SK-N-MC (cell line): ENCODE data around the gene ACER3.

ENCODE experiments used
- DNase-seq: peaks from one replicate; pipeline ENCODE4 v3.0.0-alpha.2; 2011; ENCODE audit warnings: low read depth, low spot score
- H3K27ac ChIP-seq: fragments of 200-600 bp; sonication (generic); 2 replicates; pipeline ENCODE4 v1.5.1; 2016; ENCODE audit warnings: mixed run types
- H3K36me3 ChIP-seq: fragments of 200-600 bp; sonication (generic); 2 replicates; pipeline ENCODE4 v1.6.1; 2017; ENCODE audit warnings: antibody characterized with exemption, low read length, mixed read lengths; ENCODE audit not compliant: insufficient read depth
- H3K4me3 ChIP-seq: fragments of 200-600 bp; sonication (generic); 2 replicates; pipeline ENCODE4 v1.5.1; 2016
- H3K9ac ChIP-seq: fragments of 200-600 bp; sonication (generic); 2 replicates; pipeline ENCODE4 v1.8.0; 2017; ENCODE audit warnings: mixed run types, mixed read lengths; ENCODE audit not compliant: insufficient read length
- H3K9me3 ChIP-seq: fragments of 200-600 bp; sonication (generic); 2 replicates; pipeline ENCODE4 v1.6.1; 2017; ENCODE audit warnings: low read depth, mild to moderate bottlenecking, antibody characterized with exemption, low read length, moderate library complexity, mixed read lengths
- EZH2 ChIP-seq: fragments of 200-600 bp; sonication (generic); IDR thresholded peaks from one replicate; pipeline ENCODE4 v1.6.1; 2017; ENCODE audit warnings: antibody characterized with exemption
- FOXP2 ChIP-seq: optimal IDR thresholded peaks from 2 replicates; pipeline ENCODE3; 2011; ENCODE audit warnings: mild to moderate bottlenecking, moderate library complexity; ENCODE audit not compliant: insufficient read depth; ENCODE audit errors: extremely low read length, control extremely low read depth
- POLR2AphosphoS5 ChIP-seq: IDR thresholded peaks from 2 replicates; pipeline ENCODE4 v1.6.1; 2012; ENCODE audit warnings: mild to moderate bottlenecking, low read depth, low read length, borderline replicate concordance

Gene ACER3

DNA sequence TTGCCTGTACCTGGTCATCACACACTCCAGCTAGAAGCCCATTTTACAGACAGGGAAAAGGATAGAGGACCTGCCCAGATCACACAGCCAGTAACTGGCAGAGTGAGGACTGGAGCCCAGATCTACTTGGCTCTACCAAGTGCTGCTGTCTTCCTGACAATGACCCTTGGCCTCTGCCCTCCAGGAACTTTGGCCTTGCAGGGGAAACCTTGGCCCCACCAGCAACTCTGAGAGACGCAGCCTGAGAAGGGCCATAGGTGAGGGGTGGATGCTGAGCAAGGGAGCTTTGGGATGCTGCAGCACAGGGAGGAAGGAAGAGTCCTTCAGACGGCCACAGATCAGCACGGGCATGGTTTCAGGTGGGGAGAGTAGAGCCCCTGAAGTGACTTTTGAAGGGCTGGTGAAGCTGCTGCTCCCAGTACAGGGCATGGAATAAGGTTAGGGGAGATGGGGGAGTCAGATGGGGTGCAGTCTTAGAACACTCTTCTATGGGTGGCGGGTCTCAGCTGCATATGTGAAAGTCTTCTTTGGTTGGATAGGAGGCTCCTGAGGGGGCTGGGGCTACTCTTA lies 204.0 kb downstream of the ACER3 start:
- Histone ChIP-seq H3K4me3 (no peak overlapping the region), H3K27ac (no peak overlapping the region), H3K9ac (no peak overlapping the region), H3K9me3 (no peaks in the 10 kb centered on the region), H3K36me3 (no peaks in the 10 kb centered on the region)
- TF ChIP-seq POLR2AphosphoS5 (no peak), FOXP2 (no peak), EZH2 (no peak)
- DNase-seq = no peak

DNA sequence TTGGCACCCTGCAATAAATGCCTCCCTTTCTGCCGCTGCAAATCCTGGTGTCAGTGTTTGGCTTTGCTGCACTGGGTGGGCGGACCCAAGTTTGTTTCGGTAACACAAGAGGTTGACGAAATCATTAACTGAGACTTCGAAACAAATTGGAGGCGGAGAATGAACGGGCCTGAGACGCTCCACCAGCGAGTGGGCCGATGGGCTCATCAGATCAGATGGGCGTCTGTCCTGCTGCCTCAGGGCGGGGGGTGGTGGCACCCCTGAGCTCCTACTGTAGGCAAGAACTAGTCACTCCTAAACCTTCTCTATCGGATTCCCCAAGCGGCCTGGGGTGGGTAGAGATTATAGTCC lies 205.1 kb downstream of the ACER3 start:
- Histone ChIP-seq H3K4me3 (peak overlapping the region; percentile 84), H3K9me3 (no peaks in the 10 kb centered on the region), H3K27ac (no peak overlapping the region), H3K36me3 (no peaks in the 10 kb centered on the region), H3K9ac (peak overlapping the region; percentile 81)
- no peak for DNase-seq
- TF ChIP-seq EZH2 (no peak), POLR2AphosphoS5 (no peak), FOXP2 (no peak)

DNA sequence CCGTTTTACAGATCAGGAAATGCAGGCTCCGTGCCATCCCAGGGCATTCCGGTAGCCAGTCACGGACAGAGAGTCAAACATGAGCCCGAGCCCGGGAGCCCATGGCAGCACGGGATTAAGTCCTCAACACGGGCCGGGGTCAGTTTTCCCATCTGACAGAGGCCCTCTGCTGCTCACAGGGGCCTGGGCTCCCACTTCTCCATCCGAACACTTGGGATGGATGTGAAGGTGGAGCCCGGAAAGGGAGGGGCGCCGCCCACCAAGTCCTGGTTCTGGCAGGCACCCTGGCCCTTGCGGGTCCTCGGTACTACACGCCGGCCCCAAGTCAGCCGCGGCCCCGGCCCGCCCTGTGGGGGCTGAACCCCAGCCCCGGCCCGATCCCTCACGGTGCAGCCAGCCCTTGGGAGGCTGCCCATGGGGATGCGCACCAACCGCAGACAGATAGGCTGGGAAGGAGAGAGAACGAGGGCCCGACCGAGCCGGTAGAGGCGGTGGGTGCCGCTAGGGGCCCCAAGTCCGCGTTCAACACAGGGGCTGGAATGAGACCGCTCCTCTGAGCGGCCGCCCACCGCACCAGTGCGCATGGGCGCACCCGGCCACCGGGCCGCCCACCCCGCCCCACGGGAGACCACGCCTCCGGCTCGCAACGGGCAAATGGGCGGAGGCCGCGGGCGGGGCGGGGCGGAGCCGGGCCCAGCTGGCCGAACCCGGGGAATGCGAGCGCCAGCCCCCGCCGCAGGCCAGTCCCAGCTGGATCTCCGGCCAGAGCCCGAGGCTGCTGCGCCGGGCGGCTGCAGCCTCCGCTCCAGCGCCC lies 205.7 kb downstream of the ACER3 start, which contains the start of gene CAPN5:
Gene CAPN5, plus strand, starts transcription at position 743 of the 814 bp plus-strand sequence. CDS start 17,916 bp downstream, outside the sequence.
- peak within 1 kb of the TSS; percentile 81 for H3K9ac ChIP-seq
- H3K27ac ChIP-seq = no peak within 1 kb of the TSS
- TF ChIP-seq POLR2AphosphoS5 (peak; percentile 81), FOXP2 (no peak)

DNA sequence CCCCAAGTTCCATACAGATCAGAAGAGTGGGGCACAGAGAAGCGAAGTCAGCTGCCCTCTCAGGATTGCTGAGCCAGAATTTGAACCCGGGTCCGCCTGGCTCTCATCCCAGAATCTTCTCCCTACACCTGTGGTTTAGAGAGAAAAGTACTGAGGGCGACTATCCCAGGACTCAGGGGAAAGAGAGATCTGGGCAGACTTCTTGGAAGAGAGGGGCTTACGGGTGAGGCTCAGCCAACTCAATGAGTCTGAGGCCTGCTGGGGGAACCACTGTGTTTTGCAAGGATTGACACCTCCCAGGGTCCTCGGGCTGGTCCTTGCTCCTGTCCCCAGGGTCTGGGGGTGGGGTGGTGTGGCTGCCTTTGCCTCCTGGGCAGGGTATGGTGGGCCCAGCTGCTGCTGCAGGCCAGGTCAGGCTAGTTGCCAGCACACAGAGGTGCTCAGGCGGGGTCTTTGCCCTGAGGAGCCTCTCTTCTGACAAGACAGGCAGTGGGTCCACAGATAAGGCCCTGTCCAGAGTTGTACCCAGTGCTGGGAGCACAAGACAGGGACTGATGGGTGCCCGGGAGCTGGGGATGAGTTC lies 207.2 kb downstream of the ACER3 start:
- no peak for DNase-seq
- Histone ChIP-seq H3K27ac (no peak overlapping the region), H3K36me3 (no peaks in the 10 kb centered on the region), H3K4me3 (peak overlapping the region; percentile 84; the same call in 1 of the 2 replicates), H3K9me3 (no peaks in the 10 kb centered on the region), H3K9ac (no peak overlapping the region)
- TF ChIP-seq EZH2 = no peak
- no peak for TF ChIP-seq FOXP2
- no peak for TF ChIP-seq POLR2AphosphoS5

More for the DNA sequence above, 205.7 kb downstream of the ACER3 start, which contains the start of gene CAPN5:
- Histone ChIP-seq H3K4me3 (peak within 1 kb of the TSS; percentile 84), H3K36me3 (no peaks in the 10 kb centered on the region), H3K9me3 (no peaks in the 10 kb centered on the region)
- DNase-seq = no peak

DNA sequence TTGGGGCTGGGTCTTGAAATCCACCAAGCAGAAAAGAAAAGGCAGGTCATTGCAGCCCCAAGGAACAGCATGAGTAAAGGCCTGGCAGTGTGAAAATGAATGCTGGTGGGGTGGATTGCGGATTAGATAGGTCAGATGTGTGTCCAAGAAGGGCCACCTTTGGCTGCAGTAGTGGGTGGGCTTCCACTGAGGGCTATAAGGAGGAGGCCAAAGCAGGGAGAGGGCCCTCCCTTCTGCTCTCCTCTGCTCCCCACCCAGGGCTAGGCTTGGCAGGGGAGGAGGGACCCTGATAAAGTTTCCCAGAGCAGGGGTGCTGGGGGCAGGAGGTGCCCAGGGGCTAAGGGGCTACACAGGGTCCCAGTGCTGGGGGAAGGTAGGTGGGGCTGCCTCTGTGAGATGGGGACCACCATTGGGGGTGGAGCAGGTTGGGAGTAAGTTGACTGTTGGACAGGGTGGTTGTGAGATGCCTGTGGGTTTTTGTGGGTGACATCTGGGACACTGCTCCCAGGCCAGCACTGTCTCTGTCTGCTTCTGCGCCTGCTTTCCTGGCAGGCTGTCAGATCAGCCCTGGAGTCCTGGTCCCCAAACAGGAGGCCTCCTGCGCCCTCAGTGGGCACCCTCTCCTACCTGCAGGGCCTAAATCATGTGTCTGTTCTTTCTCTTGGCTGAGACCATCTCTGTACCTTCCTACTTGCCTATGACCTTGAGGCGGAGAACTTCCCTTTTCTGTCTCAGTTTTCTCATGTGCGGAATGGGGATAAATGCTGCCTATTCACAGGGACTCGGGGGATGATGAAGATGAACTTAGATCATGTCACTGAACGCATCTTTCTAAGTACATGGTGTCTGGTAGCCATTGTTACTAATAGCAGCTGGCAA lies 208.0 kb downstream of the ACER3 start:
- Histone ChIP-seq H3K4me3 (no peak overlapping the region), H3K9me3 (no peaks in the 10 kb centered on the region), H3K36me3 (no peaks in the 10 kb centered on the region), H3K27ac (no peak overlapping the region), H3K9ac (no peak overlapping the region)
- no peak for DNase-seq
- TF ChIP-seq POLR2AphosphoS5 (no peak), EZH2 (no peak), FOXP2 (no peak)

DNA sequence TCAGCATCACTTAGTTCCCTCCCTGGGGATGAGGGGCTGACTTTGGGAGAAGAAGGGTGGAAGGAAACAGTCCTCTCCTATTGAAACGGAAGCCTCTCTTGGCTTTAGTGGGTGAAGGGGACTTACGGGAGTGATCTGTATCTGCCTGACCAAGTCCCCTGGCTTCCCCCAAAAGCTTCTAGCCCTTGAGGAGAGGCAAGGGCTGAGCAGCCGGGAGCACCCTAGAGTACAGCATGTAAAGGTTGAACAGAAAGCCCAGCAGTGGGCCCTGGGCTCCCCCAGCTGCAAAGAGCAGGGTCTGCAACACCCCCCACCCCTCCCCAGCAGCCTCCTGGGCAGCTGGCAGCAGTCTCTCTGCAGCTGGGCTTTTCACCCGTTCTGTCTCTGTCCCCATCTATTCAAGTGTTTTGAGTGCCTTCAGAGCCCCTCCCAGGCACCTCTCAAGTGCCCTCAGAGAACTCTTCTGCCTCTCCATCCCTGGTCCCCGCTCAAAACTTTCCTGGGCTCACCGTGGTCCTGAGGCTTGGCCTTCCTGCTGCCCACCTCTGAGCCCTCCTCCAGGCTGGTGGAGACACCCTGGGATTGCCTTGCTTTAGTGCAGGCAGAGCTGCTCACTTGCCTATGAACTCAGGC lies 208.7 kb downstream of the ACER3 start:
- H3K9ac ChIP-seq = no peak overlapping the region

DNA sequence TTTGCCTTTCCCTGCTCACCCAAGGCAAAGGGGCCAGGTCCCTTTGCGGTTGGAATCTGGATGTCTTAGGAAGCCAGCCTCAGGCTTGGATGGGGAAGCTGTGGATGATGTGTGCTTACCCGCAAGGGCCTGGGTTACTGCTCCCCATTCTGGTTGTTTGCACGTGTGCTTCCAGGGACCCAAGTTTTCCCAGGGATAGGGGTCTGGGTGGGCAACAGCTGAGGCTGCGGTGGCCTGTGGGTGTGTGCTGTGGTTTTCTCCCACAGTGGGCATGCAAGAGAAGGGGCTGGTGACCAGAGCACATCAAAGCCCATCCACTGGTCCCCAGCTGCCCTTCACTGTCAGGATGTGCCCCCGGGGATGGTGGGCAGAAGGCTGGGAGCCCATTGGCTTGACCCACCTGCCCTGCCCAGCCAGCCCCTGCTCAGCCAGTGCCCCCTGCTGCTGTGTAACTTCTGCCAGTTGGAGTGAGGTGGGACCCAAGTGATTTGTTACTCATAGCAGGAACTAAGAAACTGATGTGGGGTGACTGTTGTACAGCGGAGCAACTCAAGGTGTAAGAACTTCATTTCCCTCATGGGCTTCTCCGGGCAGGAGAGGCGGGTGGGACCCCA lies 209.4 kb downstream of the ACER3 start:
- Histone ChIP-seq H3K27ac (no peak overlapping the region), H3K9me3 (no peaks in the 10 kb centered on the region), H3K36me3 (no peaks in the 10 kb centered on the region), H3K4me3 (no peak overlapping the region), H3K9ac (no peak overlapping the region)
- TF ChIP-seq POLR2AphosphoS5 (no peak), EZH2 (no peak), FOXP2 (no peak)
- no peak for DNase-seq

More for the DNA sequence above, 208.7 kb downstream of the ACER3 start:
- H3K9me3 ChIP-seq = no peaks in the 10 kb centered on the region
- H3K27ac ChIP-seq = no peak overlapping the region
- no peak for DNase-seq
- no peak for TF ChIP-seq POLR2AphosphoS5
- no peak for TF ChIP-seq EZH2
- TF ChIP-seq FOXP2 = no peak
- no peak overlapping the region for H3K4me3 ChIP-seq
- H3K36me3 ChIP-seq = no peaks in the 10 kb centered on the region

DNA sequence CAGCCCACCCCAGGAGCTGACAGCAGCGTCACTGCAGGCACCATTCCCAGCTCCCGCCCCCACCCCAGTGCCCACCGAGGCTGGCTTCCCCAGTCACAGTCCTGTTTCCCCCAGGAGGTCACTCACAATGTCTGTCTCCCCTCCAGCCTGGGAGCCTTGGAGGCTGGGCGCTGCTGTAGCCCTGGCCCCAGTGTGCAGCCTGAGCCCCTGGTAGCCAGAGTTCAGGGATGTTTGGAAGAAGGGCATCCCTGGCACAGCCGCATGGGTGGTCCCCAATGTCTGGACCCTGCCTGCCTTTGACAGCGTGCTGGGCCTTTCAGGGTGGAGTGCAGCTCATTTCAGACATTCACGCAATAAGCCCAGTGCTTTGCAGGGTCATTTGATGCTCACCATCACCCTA lies 210.4 kb downstream of the ACER3 start:
- TF ChIP-seq EZH2 = no peak
- TF ChIP-seq POLR2AphosphoS5 = no peak
- no peak for TF ChIP-seq FOXP2
- DNase-seq = no peak
- Histone ChIP-seq H3K36me3 (no peaks in the 10 kb centered on the region), H3K9me3 (no peaks in the 10 kb centered on the region), H3K27ac (no peak overlapping the region), H3K4me3 (no peak overlapping the region), H3K9ac (no peak overlapping the region)
